Stromal cell of bone marrow (primary cell): ENCODE results near the gene ATG4D.
"Not testable (repeated sequence)": the region's sequence is repeated elsewhere in the genome, so short reads cannot be mapped to it uniquely, and the experiment has no call there.

Experiments
- DNase-seq: peaks from one replicate; pipeline ENCODE4 v3.0.0-alpha.2; 2012; ENCODE audit warnings: low read depth

Gene ATG4D

DNA sequence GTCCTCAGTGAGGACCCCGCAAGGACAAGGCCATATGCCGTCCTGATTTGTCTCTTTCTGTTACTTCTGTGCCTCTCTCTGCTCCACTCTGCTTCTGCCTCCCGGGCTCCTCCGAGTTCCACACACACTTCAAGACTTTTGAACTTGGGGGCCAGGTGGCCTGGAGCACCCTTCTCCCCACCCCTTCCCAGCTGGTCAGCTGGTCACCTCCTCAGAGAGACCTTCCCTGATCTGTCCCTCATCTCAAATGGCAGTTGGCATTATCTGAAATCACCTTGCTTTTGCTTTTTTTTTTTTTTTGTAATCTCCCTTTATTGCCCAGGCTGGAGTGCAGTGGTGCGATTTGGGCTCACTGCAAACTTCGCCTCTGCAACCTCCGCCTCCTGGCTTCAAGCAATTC, 24.3 kb upstream of the ATG4D start:
- no peak for DNase-seq

DNA sequence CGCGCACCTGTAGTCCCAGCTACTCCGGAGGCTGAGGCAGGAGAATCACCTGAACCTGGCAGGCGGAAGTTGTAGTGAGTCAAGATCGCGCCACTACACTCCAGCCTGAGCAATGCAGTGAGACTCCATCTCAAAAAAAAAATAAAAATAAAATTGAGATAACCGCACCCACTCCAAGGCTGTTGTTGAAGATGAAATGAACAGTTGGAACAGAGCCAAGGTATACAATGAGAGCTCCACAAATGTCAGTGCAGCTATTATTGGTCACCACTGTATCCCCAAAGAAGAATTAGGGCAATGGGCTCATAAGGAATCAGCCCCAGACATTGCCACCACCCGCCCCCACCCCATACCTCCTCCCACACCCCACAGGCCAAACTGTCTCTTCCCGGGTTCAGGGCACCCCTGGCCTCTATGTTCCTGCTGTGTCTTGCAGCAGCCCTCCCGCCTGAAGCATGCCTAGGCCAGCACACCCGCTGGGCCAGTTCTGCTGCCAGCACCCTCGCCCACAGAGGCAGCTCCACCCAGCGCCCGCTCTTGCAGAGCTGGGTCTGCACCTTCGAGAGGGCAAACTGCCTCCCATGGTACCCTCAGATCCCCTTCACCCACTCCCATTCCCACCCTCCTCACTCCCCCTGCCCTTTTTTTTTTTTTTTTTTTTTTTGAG, 22.9 kb upstream of the ATG4D start:
- DNase-seq, result no peak

DNA sequence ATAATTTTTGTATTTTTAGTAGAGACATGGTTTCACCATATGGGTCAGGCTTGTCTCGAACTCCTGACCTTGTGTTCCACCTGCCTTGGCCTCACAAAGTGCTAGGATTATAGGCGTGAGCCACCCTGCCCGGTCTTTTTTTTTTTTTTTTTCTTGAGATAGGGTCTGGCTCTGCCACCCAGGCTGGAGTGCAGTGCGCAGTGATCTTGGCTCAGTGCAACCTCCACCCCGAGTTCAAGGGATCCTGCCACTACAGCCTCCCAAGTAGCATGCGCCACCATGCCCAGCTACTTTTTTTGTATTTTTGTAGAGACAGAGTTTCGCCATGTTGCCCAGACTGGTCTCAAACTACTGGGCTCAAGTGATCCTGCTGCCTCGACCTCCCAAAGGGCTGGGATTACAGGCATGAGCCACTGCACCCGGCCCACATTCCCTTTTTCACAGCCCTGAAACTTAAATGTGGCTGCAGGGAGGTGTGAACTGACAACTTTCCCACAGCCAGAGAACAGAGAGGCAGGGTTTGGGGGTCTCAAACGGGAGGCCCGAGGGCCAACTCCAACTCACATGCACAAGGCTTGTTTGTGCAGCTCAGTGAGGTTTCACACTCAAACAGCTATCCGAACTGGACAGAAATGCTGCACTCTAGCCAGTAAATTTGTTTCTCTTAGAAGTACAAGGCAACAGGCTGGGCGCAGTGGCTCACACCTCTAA, 22.1 kb upstream of the ATG4D start:
- no peak for DNase-seq

DNA sequence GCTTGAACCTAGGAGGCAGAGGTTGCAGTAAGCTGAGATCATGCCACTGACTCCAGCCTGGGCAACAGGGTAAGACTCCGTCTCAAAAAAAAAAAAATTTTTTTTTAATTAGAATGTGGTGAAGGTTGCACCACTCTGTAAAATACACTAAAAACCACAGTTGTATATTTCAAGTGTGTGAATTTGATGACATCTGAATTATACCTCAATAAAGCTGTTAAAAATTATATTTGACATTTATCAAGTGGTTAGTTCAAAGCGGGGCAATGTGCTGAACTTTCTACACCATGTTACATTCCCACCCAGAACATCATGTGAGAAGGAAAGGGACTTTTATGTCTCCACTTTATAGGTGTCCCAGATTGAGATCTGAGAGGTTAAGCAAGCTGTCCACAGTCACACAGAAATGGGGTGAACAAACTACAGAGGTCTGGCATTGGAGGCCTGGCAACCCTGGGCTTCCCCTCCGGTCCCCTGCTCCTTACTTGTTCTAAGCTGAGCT, 20.5 kb upstream of the ATG4D start:
- DNase-seq, result no peak

DNA sequence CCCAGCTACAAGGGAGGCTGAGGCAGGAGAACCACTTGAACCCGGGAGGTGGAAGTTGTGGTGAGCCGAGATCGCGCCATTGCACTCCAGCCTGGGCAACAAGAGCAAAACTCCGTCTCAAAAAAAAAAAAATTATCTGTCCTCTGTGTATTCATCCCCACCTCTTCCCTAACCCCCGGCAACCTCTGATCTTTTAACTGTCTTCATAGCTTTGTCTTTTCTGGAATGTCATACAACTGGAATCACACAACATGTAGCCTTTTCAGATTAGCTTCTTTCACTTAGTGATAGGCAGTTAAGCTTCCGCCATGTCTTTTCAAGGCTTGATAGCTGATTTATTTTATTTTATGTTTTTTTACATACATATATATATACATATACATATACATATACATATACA, 18.1 kb upstream of the ATG4D start:
- DNase-seq, result no peak

DNA sequence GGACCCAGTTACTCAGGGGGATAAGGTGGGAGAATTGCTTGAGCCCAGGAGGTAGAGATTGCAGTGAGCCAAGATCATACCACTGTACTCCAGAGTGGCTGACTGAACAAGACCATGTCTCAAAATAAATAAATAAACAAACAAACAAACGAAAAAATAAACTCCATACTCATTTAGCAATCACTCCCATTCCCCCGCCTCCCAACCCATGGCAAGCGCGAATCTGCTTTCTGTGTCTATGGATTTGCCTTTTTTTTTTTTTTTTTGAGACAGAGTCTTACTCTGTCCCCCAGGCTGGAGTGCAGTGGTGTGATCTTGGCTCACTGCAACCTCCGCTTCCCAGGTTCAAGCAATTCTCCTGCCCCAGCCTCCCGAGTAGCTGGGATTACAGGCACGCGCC, 16.8 kb upstream of the ATG4D start:
- DNase-seq, result not testable (repeated sequence)

DNA sequence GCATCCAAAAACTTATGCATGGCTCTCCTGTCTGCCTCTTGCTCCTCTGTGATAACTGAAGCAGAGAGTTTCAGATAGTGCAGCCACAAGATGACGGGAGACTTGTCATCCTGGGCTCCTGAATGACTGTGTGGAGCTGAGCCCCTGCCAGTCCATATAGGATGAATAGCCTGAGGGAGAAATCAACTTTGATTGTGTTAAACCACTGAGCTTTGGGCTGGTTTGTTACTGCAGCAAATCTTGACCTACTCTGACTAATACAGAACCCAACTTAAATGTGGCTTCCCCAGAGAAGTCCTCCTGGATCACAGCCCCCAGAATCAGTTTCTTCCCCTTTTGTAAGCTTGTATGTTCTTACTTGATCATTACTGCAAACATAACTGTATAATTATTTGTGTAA, 11.2 kb upstream of the ATG4D start:
- no peak for DNase-seq

DNA sequence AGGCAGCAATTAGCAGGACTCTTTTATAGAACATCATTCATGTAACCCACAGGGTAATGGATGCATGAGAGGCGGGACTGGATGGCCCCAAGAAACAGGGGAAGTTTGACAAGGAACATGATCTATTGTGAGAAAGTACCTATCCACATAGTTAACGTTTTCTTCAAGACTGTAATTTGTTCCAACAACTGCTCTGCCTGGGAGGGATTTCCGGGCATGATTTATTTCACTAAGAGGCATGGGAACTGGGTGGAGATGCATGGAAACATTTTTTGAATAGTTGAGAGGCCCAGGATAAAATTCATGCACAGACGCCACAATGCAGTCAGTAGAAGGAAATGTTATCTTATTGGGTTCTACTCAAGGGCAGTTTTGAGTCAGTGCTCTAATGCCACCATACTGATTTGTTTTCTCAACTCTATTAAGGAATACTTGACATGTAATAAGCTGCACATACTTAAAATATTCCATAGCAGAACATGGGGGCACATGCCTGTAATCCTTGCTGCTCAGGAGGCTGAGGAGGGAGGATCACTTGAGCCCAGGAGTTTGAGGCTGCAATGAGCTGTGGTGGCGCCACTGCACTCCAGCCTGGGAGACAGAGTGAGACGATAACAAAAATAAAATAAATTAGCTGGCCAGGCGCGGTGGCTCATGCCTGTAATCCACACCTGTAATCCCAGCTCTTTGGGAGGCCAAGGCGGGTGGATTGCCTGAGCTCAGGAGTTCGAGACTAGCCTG, 9.9 kb upstream of the ATG4D start:
- DNase-seq, result peak; percentile 68

DNA sequence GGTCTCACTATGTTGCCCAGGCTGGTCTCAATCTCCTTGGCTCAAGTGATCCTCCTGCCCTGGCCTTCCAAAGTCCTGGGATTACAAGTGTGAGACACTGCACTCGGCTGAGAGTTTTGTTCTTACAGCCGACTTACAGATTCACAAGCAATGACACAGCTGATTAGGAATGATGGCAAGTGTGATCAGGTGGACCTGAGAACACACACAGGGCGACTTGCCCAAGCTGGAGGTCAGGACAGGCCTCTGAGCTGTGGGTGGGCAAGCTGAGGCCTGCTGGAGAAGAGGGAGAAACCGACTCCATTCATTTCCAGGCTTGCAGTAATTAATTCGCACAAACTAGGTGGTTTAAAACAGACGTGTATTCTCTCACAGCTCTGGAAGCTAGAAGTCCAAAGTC, 8.1 kb upstream of the ATG4D start:
- no peak for DNase-seq

DNA sequence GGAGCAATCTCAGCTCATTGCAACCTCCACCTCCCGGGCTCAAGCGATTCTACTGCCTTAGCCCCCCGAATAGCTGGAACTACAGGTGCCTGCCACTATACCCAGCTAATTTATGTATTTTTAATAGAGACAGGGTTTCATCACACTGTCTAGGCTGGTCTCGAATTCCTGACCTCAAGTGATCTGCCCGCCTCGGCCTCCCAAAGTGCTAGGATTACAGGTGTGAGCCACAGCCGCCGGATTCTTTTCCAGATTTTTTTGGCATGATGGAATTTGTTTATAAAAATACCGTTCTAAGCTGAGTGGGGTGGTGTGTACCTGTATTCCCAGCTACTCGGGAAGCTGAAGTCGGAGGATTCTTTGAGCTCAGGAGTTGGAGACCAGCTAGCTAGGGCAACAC, 6.0 kb upstream of the ATG4D start:
- no peak for DNase-seq

DNA sequence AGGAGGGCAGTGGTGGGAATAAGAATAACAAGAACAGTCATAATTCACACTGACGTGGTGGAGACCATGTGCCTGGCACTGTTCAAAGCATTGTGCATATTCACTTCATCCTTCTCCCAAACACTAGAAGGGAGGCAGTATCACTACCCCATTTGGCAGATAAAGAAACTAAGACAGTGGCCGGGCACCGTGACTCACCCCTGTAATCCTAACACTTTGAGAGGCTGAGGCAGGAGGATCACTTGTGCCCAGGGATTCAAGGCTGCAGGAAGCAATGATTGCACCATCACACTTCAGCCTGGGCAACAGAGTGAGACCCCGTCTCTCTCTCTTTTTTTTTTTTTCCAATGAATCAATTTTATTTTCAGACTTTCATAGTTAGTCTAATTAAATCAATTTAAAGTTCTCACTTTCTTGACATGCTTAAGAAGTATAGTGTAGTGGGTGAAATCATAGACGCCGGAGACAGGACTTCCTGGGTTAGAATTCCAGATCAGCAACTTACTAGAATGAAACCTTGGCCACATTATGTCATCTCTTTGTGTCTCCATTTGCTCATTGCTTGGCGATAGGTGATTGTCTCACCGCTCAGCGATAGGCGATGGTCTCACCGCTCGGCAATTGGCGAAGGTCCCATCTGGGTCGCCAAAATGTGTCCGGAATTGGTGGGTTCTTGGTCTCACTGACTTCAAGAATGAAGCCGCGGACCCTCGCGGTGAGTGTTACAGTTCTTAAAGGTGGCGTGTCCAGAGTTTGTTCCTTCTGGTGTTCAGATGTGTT, 5.3 kb upstream of the ATG4D start:
- DNase-seq, result no peak

DNA sequence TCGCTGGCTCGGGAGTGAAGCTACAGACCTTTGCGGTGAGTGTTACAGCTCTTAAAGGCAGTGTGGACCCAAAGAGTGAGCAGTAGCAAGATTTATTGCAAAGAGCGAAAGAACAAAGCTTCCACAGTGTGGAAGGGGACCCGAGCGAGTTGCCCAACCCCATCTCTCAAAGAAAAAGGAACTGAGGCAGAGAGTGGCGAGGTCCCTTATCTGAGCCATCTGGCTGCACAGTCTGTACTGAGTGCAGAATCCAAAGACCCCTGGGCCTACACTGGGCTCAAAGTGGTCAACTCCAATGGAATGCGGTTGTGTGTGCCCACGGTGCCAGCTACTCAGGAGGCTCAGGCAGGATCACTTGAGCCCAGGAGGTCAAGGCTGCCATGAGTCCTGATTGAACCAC, 4.7 kb upstream of the ATG4D start:
- not testable (repeated sequence) for DNase-seq

DNA sequence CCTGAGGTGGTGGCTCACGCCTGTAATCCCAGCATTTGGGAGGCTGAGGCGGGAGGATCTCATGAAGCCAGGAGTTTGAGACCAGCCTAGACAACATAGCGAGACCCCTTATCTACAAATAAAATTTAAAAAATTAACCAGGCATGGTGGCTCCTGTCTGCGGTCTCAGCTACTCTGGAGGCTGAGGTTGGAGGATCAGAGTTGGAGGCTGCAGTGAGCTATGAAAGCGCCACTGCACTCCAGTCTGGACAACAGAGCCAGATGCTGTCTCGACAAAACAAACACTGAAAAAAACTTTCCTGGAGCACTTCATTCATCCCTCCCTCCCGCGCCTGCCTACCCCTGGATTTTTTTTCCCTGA, 665 bp upstream of the ATG4D start:
- no peak for DNase-seq

DNA sequence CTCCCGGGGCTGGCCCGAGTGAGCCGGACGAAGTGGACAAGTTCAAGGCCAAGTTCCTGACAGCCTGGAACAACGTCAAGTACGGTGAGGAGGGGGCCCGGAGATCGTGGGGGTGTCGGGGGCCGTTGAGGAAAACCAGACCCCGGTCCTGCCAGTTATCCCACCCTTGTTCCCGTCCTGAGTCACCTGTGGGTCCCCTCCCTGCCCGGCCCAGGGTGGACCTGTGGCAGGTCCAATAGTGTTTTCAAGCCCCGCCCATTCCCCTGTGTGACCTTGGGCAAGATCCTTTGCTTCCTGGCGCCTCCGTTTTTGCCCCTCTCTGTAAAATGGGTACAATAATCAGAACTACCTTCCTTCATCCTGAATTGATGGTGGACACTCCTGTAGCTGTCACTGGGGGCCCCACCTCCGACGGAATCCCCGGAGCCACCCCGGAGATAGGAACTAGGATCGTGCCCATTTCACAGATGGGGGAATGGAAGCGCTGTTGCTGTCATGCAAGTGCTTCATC, 593 bp downstream of the ATG4D start:
- no peak for DNase-seq

DNA sequence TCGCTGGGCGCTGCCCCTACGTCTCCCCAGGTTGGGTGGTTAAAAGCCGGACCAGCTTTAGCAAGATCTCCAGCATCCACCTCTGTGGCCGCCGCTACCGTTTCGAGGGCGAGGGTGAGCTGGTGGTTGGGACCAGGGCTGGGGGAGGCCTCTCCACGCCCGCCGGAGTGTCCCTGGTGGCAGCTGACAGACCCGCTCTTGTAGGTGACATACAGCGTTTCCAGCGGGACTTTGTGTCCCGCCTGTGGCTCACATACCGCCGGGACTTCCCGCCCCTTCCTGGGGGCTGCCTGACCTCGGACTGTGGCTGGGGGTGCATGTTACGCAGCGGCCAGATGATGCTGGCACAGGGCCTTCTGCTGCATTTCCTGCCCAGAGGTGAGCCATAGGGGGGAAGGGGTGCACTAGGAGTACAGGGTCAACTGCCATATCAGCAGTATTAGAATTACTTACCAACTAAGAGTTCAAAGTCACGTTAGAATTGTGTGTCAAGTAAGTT, 1.1 kb downstream of the ATG4D start:
- no peak for DNase-seq

DNA sequence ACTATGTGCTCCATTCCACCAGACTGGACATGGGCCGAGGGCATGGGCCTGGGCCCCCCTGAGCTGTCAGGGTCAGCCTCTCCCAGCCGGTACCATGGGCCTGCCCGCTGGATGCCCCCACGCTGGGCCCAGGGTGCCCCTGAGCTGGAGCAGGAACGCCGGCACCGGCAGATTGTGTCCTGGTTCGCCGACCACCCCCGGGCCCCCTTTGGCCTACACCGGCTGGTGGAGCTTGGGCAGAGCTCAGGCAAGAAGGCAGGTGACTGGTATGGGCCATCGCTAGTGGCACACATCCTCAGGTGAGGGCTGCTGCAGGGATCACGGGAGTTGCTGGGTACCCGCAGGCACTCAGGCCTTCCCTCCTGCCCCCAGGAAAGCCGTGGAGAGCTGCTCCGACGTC, 3.1 kb downstream of the ATG4D start:
- DNase-seq, result no peak

DNA sequence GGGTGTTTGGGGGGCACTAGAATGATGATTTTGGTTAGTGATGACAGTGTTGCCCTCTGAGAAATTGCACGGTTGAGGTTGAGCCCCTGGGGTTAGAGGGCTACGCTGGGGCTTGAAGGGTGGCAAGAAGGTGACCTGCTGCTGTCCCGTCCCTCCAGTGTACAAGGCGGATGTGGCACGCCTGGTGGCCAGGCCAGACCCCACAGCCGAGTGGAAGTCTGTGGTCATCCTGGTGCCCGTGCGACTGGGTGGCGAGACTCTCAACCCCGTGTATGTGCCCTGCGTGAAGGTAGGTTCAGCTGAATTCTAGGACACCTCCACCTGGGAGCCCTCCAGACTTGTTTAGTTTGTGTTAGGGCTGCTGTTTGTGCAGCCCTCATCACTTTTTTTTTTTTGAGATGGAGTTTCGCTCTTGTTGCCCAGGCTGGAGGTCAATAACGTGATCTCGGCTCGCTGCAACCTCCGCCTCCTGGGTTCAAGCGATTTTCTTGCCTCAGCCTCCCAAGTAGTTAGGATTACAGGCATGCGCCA, 5.1 kb downstream of the ATG4D start:
- no peak for DNase-seq

DNA sequence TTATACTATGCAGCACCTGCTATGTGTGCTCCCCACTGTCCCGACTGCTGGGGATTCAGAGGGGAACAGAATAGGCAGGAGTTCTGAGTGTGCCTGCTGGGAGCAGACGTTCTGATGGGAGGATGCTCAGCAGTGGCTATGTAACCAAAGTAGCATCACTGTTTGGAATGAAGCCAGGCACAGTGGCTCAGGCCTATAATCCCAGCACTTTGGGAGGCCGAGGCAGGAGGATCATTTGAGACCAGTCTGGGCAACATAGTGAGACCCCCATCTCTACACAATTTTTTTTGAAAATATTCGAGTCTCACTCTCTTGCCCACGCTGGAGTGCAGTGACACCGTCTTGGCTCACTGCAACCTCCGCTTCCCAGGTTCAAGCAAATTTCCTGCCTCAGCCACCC, 6.0 kb downstream of the ATG4D start:
- DNase-seq, result no peak

DNA sequence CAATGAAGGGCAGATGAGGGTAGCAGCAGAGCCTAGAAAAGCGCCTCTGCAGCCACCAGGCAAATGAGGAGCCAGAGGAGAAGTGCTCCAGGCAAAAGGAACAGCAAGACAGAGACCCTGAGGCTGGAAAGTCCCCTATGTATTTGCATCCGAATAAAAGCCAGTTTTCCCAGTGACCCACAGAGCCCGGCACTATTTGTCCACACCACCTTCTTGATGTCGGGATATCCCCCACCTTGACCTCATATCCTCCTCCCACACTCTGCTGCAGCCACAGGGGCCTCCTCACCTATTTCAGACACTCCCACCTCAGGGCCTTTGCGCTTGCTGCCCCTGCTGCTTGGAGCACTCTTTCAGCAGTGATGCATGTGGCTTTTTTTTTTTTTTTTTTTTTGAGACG, 6.6 kb downstream of the ATG4D start:
- DNase-seq, result no peak

DNA sequence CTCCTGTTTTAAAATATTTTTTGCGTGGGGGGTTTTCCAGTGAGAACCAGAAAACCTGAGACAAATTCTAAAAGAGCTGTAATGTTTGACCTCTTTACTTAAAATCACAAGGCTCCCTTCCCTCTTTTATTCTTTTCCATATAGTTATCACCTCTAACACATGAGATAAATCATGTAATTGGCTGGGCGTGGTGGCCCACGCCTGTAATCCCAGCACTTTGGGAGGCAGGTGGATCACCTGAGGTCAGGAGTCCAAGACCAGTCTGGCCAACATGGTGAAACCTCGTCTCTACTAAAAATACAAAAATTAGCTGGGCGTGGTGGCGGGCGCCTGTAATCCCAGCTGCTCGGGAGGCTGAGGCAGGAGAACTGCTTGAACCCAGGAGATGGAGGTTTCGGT, 7.3 kb downstream of the ATG4D start:
- not testable (repeated sequence) for DNase-seq

DNA sequence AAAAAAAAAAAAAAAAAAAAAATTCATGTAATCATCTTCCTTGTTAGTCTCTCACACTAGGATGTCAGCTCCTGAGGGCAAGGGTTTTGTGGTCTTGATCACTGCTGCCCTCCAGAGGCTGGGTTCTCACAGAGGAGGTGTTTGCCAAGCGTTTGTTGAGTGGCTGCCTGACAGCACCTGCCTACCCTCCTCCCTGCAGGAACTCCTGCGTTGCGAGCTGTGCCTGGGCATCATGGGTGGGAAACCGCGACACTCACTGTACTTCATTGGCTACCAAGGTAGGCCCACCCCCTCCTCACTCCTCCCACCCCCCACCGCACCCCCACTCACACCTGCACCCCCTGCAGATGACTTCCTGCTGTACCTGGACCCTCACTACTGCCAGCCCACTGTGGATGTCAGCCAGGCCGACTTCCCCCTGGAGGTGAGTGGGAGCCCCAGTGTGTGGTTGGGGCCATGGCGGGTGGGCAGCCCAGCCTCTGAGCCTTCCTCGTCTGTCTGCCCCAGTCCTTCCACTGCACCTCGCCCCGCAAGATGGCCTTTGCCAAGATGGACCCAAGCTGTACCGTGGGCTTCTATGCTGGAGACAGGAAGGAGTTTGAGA, 8.1 kb downstream of the ATG4D start:
- DNase-seq, result no peak
